Tibial nerve (tissue), 4 donors: Measurements from ENCODE around the gene SLC66A2.

Source experiments
- CTCF ChIP-seq, 5 experiments: fragments of 200-600 bp in 3 of 5; fragments of 450-650 bp in 2 of 5; sonication (generic) in 3 of 5; IDR thresholded peaks; one replicate each; pipeline ENCODE4 v1.5.1; 2016 to 2019; ENCODE audit warnings: antibody characterized with exemption in 5 of 5, mild to moderate bottlenecking in 3 of 5, moderate library complexity in 2 of 5
- EP300 ChIP-seq, 2 donors: sonication (generic); formaldehyde crosslinking; IDR thresholded peaks; one replicate each; pipeline ENCODE4 v1.6.1; 2017; ENCODE audit warnings: antibody characterized with exemption in 2 of 2, mild to moderate bottlenecking in 1 of 2
- POLR2A ChIP-seq, 2 donors: fragments of 450-650 bp; IDR thresholded peaks; one replicate each; pipeline ENCODE4 v1.6.1; 2017; ENCODE audit warnings: antibody characterized with exemption in 2 of 2, mild to moderate bottlenecking in 2 of 2, moderate library complexity in 2 of 2

- TF ChIP-seq CTCF (IDR thresholded peaks at IDR 0.05) (no peak), EP300 (IDR thresholded peaks at IDR 0.05) (no peak), POLR2A (IDR thresholded peaks at IDR 0.05) (no peak)
These were observed 34.1 kb downstream of the SLC66A2 start for GRCh38 chr18:79917169-79917852.
